Activated T-cell treated with anti-CD3 and anti-CD28 coated beads for 48 hours (primary cell): ENCODE data around the gene CST6.

ENCODE experiments used
- DNase-seq: peaks from one replicate; pipeline ENCODE4 v3.0.0-alpha.2; 2020; ENCODE audit warnings: low read depth

The CST6 gene

GRCh38 chr11:66047541-66048365 is 35.9 kb downstream of the CST6 start:
- no peak for DNase-seq

- no peak for DNase-seq
These were observed 36.9 kb downstream of the CST6 start, which contains the start of gene GAL3ST3 for GRCh38 chr11:66048547-66049323. Gene GAL3ST3, minus strand, starts transcription at chr11:66049161. Its CDS starts 3,746 bp downstream, at chr11:66045415.

DNA sequence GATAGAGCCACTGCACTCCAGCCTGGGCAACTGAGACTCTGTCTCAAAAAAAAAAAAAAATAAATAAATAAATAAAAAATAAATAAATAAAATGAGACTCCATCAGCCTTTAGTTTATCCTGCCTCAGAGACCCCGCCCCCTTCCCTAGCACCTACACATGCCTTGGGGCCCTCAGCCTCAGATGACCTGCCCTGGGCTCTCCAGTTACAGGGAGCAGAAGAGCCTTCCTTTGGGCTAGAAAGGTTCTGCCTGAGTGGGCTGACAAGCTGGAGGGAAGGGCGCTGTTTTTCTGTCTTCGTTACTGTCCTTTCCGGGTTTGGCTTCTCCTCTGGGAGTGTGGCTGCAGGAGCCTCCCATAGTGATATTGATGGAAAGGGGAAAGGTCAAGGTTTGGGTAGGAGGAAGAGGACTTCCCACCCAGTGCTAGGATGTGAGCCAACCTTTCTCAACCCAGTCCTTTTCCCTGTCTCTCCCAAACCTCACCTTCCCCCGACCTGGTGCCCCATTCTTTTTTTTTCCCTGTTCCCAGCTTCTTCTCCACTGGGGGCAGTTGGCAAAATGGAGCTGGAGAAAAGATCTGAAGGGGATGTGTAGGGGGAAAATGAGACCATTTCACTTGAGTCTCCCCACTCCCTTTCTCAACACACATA is 38.9 kb downstream of the CST6 start:
- no peak for DNase-seq

DNA sequence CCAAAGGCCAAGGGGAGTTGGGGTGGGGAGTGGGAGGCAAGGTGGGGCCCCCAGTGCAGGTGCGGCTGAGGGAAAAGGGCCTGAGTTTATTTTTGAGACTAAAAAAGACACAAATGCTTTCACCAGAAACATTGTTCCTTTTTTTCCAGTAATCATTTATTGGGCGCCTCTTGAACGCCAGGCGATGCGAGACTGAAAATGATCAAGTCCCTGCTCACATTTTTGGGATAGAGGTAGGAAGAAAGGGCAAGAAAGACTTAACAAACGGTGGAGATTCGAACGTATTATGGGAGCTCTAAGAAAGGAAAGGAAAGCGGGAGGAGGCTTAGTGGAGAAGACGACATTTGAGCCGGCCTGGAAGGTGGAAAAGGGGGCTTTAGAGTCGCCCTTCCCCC is 39.6 kb downstream of the CST6 start:
- DNase-seq: no peak

DNA sequence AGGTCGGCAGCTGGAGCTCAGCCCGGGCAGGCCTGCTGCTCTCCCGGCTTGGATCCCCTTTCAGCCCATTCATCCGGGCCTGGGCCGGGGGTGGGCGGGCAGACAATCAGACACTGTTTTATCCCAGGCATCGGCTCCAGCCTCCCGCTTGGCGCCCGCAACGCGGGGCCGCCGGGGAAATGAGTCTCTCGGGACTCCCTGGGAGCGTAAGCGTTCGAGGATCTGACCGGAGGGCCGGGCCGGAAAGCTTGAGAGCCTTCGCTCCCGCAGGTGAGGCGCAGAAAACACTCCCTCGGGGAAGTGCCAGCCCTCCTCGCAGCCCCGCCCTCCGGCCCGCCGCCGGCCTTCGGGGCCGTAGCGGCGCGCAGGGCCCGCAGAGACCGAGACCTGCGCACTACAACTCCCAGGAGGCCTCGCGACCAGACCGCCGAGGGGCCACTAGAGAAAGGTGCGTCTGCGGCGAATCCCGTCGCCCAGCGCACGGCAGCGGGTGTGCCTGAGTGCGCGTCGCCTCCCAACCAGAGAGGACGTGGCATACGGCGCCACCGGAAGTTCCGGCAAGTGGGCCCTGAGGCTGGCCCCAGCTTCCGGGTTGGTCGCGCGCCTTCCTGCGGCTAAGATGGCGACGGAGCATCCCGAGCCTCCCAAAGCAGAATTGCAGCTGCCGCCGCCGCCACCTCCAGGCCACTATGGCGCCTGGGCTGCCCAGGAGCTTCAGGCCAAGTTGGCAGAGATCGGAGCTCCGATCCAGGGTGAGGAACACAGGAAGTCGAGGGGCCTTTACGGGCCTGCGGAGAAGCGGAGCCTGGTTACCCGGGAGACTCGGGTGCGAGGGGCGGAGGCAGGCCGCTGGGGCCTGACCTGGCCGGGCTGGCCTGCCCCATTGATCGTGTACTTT is 40.2 kb downstream of the CST6 start, which contains the start of gene SF3B2:
SF3B2 (plus strand) TSS at position 599 of the 898 bp plus-strand sequence; CDS start at position 620, 21 bp downstream.
- DNase-seq: peak; percentile 98

DNA sequence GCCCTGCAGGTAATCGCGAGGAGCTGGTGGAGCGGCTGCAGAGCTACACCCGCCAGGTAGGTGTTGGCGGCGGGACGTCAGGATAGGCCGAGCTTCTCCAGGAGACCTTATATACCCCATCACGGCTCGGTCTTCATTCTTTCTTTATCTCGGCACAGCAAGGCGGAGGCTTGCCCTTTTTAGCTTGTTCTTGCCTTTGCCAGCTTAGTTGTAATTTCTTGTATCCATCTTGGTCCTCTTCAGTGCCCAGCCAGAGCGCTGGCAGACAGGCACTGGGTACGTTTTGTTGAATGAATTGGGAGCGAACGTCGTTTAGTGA is 40.8 kb downstream of the CST6 start:
- no peak for DNase-seq

DNA sequence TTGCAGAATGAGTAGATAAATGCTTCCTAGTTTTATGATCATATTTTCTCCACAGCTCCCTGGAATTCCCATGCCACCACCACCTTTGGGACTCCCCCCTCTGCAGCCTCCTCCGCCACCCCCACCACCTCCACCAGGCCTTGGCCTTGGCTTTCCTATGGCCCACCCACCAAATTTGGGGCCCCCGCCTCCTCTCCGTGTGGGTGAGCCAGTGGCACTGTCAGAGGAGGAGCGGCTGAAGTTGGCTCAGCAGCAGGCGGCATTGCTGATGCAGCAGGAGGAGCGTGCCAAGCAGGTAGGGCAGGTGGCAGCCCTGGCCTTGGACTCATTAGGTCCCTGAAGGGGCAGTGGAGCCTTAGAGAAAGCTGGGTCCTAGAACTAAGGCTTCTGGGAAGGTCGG is 43.2 kb downstream of the CST6 start:
- DNase-seq: no peak

GRCh38 chr11:66056501-66056900 is 44.7 kb downstream of the CST6 start:
- no peak for DNase-seq

DNA sequence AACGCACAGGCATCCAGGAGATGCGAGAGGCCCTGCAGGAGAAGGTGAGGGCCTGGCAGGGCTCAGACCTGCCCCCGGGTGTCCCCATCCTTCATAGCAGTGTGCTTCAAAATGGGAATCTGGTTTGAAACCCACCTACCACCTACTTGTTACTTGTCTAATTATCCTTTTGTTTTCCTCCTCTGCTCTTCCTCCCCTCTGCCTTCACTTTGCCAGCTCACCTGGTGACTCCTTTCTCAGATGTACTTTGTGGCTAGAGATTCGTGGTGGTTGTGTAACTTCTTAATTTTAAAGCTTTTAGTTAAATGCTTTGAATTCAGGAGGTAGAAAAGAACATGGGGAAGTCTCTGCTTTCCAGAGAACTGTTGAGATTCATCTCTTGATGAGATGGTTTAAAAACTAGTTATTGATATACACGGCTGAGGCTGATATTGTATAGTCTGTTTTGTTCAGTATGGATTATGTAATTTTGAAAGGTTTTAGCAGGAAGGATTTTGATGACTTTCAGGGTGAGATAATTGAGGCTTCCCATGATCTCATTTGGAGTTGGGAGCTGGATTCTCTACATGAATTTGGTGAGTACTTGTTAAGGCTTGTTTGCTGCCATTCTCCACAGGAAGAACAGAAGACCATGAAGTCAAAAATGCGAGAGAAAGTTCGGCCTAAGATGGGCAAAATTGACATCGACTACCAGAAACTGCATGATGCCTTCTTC is 48.3 kb downstream of the CST6 start:
- no peak for DNase-seq

- DNase-seq: no peak
These were observed 49.5 kb downstream of the CST6 start for GRCh38 chr11:66061268-66061667.

DNA sequence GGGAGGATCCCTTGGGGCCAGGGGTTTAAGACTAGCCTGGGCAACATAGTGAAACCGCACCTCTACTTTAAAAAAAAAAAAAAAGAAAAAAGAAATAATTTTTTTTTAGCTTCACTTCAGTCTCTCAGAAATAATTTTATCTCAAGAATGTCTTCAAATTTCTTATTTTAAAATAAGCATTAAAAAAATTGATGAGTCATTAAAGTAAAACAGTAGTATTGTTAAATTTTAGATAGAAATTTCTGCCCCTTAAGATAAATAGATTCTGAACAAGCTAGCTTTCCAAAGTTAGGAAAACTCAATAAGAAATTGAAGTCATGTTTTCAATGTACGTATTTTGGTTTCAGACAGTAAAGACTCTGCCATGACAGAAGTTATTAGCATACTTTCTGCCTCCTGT is 50.6 kb downstream of the CST6 start:
- DNase-seq: no peak
